ENCODE results near the gene TMEM150B. TPM values are rescaled to one million over a fixed set of nuclear protein-coding genes. Genes with fewer than 3 reads are reported as not detected.

TMEM150B gene
- polyA plus RNA-seq, 3 donors from 2014 or later: not detected

DNA sequence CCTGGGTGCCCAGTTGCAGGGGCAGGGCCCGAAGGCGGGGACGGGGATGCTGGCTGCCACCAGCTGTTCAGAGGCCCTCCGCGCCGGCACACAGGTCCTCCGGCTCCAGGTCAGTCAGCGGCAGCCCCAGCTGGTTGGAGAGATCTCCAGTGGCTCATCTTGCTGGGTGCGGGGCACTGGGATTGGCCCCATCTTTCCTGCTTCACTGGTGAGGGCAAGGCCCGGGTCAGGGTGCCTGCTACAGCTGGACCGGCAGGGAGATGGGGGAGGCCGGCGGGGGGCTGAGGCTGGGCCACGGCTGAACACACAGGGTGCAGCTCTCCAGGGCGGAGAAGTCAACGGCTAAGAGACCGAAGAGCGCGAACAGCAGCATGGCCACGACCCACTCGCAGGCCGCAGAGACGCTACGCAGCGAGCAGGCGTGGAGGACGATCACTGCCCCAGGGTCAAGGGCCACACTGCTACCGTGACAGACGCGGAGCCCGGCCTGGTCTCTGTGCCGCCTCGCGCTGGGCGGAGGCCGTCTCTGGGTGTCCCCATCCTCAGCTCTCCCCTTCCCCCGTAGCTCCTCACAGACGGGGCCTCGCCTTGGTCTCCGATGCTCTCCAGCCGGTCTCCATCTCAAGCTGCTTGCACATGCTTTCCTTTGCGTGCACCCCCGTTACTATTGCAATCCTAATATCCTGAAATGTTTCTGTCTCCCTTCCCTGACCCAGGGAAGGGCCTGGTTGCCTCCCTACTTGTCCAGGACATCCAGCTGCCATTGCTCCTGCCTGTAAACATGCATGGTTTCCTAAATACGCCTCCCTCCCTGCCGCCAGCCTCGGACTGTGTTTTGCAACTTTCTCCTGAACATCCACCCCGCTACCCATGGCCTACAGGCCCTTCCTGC, 12.3 kb downstream of the TMEM150B start:
- DNase-seq: no peak
- Mint-ChIP-seq H3K9me3 (no peaks in the 10 kb centered on the region), H3K27me3 (ENCODE audit: low read depth in 3 of 3) (peaks cover 0 to 3% (median 0%) of the 10 kb centered on the region in 3 donors), H3K4me1 (no peaks in the 10 kb centered on the region), H3K36me3 (peaks cover 0 to 10% (median 0%) of the 10 kb centered on the region in 3 donors), H3K27ac (no peak overlapping the region), H3K4me3 (no peak overlapping the region)

DNA sequence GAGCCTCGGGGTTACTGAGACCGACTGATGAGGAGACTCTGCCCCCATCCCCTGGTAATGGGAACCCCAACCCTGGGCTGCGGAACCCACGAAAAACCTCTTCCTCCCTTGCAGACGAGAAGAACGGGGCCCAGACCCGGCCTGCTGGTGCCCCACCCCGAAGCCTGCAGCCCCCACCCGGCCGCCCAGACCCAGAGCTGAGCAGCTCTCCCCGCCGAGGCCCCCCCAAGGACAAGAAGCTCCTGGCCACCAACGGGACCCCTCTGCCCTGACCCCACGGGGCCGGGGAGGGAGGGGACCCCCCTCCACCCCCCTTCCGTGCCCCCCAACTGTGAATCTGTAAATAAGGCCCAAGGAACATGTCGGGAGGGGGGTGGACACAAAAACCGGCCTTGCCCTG, 13.3 kb downstream of the TMEM150B start:
- Mint-ChIP-seq H3K36me3 (peaks cover 0 to 10% (median 0%) of the 10 kb centered on the region in 3 donors), H3K27me3 (ENCODE audit: low read depth in 3 of 3) (peaks cover 0 to 3% (median 0%) of the 10 kb centered on the region in 3 donors), H3K27ac (no peak overlapping the region), H3K9me3 (no peaks in the 10 kb centered on the region), H3K4me1 (no peaks in the 10 kb centered on the region), H3K4me3 (no peak overlapping the region)
- DNase-seq: no peak

DNA sequence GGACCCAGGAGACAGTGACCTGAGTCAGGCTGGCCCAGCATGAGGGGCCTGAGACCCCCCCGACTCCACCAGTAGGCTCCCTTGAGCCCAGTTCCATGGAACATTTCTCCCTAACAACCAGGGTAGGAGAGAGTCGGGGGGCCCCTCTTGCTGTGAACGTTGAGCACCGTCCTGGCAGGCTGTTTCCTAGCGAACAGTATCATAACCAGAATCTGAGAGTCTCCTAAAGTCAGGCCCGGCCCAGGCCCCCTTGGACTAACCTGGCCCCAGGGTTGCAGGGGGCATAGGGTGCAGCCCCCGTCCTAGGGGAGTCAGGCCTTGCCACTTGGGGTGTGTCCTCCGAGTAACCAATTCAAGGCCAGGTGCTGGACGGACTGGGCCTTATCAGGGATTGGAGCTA, 13.7 kb downstream of the TMEM150B start:
- Mint-ChIP-seq H3K4me3 (no peak overlapping the region), H3K9me3 (no peaks in the 10 kb centered on the region)
- DNase-seq: no peak

DNA sequence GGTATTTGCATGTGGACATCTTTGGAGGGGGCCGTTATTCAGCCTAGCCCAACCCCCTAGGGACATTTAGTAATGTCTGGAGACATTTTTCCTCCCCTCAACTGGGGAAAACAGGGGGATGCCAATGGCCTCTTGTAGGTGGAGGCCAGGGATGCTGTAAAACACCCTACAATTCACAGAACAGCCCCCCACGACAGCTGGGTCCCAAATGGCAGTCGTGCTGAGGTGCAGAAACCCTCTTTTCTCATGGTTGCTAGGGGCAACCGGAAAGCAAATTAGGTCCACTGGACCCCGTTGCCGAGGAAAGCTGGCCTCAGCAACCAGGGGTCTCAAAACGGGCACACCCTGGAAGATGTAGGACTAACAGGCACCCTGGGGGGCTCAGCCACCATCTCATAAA, 14.6 kb downstream of the TMEM150B start:
- no peak overlapping the region for H3K4me3 Mint-ChIP-seq

More for the DNA sequence above, 13.7 kb downstream of the TMEM150B start:
- peaks cover 0 to 10% (median 0%) of the 10 kb centered on the region in 3 donors for H3K36me3 Mint-ChIP-seq
- H3K27me3 Mint-ChIP-seq (ENCODE audit: low read depth in 3 of 3): peaks cover 0 to 3% (median 0%) of the 10 kb centered on the region in 3 donors
- no peak overlapping the region for H3K27ac Mint-ChIP-seq
- no peaks in the 10 kb centered on the region for H3K4me1 Mint-ChIP-seq

DNA sequence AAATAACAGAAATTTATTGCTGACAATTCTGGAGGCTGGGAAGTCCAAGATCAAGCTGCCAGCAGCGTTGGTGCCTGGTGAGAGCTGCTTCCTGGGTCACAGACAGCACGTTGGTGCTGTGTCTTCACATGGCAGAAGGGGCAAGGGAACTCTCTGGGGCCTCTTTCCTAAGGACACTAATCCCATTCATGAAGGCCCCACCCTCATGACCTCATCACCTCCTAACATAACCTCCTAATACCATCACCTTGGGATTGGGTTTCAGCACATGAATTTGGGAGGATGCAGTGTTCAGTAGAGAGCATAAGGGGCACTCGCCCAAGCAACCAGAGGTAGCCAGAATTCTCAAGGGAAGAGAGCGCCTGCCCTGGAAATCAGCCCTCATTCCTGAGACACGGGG, 15.7 kb downstream of the TMEM150B start:
- H3K27ac Mint-ChIP-seq: no peak overlapping the region
- no peaks in the 10 kb centered on the region for H3K9me3 Mint-ChIP-seq
- H3K4me1 Mint-ChIP-seq: no peaks in the 10 kb centered on the region
- peaks cover 0 to 2% (median 0%) of the 10 kb centered on the region in 3 donors for H3K27me3 Mint-ChIP-seq (ENCODE audit: low read depth in 3 of 3)
- H3K36me3 Mint-ChIP-seq: peaks cover 0 to 10% (median 0%) of the 10 kb centered on the region in 3 donors
- no peak overlapping the region for H3K4me3 Mint-ChIP-seq
- DNase-seq: no peak

More for the DNA sequence above, 14.6 kb downstream of the TMEM150B start:
- DNase-seq: no peak
- Mint-ChIP-seq H3K36me3 (peaks cover 0 to 10% (median 0%) of the 10 kb centered on the region in 3 donors), H3K9me3 (no peaks in the 10 kb centered on the region), H3K27ac (no peak overlapping the region), H3K27me3 (ENCODE audit: low read depth in 3 of 3) (no peaks in the 10 kb centered on the region), H3K4me1 (no peaks in the 10 kb centered on the region)

DNA sequence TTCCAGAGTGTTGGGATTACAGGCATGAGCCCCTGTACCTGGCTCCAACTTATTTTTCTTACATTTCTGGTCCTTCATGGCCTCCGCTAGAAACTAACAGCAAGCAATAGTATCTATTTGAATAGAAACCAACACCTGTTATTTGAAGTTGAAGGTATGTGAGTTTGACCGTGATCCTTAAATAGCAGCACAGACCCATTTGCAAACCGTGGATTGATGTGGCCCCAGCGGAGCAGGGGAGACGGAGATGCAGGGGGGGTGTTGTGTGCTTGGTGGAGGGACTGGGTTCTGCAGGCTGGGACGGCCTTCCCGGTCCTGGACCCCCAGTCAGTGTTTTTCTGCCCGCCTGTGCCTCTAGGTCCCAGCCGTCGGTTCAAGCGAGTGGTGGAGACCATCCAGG, 16.9 kb downstream of the TMEM150B start:
- peaks cover 0 to 2% (median 0%) of the 10 kb centered on the region in 3 donors for H3K27me3 Mint-ChIP-seq (ENCODE audit: low read depth in 3 of 3)
- no peak overlapping the region for H3K27ac Mint-ChIP-seq
- H3K9me3 Mint-ChIP-seq: no peaks in the 10 kb centered on the region
- peaks cover 0 to 5% (median 0%) of the 10 kb centered on the region in 3 donors for H3K36me3 Mint-ChIP-seq
- no peak for DNase-seq
- no peaks in the 10 kb centered on the region for H3K4me1 Mint-ChIP-seq
- H3K4me3 Mint-ChIP-seq: no peak overlapping the region

DNA sequence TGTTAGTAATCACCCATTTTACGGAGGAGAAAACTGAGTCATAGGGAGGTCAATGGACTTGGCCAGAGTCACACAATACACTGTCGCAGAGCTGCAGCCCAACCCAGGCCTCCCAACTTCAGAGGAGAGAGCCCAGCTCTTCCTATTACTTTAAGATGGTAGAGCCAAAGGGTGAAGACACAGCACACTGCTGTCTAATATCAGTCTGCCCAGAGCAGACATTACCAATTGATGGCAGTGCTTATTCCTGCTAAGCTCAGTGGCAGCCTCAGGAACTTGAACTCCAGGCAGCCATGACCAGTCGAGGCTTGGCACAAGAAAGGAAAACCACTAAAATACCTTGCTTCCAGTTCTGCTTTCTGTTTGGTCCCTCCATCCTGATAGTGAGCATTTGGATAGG, 18.4 kb downstream of the TMEM150B start:
- H3K27ac Mint-ChIP-seq: no peak overlapping the region
- no peak overlapping the region for H3K4me3 Mint-ChIP-seq
- no peaks in the 10 kb centered on the region for H3K9me3 Mint-ChIP-seq
- peaks cover 0 to 4% (median 0%) of the 10 kb centered on the region in 3 donors for H3K36me3 Mint-ChIP-seq
- no peak for DNase-seq
- H3K27me3 Mint-ChIP-seq (ENCODE audit: low read depth in 3 of 3): peaks cover 2 to 3% (median 3%) of the 10 kb centered on the region in 3 donors
- peaks cover 4 to 6% of the 10 kb centered on the region in 2 donors for H3K4me1 Mint-ChIP-seq

DNA sequence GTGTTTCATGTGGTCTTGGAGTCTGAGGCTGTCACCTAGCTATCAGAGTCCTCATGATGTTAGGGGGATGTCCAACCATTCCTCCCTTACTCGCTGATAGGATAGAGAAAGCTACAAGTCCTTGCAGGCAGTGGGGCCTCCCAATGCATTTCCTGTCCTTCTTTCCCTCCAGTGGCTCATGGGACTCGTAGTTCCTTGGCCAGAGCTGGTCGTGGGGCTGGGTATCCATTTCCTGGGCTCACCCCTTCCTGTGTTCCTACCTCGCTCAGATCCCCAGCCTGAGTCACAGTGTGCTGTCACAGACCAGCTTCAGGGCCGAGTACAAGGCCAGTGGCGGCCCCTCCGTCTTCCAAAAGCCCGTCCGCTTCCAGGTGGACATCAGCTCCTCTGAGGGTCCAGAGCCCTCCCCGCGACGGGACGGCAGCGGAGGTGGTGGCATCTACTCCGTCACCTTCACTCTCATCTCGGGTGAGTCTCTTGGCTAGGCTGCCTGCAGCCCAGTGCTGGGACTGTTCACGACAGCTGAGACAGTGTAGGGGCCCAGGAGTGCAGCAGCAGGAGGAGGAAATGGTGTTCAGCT, 19.1 kb downstream of the TMEM150B start:
- H3K9me3 Mint-ChIP-seq: no peaks in the 10 kb centered on the region
- peaks cover 11% of the 10 kb centered on the region in 2 donors for H3K4me1 Mint-ChIP-seq
- H3K27ac Mint-ChIP-seq: no peak overlapping the region
- H3K27me3 Mint-ChIP-seq (ENCODE audit: low read depth in 3 of 3): peaks cover 4 to 5% (median 5%) of the 10 kb centered on the region in 3 donors
- H3K4me3 Mint-ChIP-seq: no peak overlapping the region
- no peak for DNase-seq
- H3K36me3 Mint-ChIP-seq: peaks cover 0 to 4% (median 0%) of the 10 kb centered on the region in 3 donors

DNA sequence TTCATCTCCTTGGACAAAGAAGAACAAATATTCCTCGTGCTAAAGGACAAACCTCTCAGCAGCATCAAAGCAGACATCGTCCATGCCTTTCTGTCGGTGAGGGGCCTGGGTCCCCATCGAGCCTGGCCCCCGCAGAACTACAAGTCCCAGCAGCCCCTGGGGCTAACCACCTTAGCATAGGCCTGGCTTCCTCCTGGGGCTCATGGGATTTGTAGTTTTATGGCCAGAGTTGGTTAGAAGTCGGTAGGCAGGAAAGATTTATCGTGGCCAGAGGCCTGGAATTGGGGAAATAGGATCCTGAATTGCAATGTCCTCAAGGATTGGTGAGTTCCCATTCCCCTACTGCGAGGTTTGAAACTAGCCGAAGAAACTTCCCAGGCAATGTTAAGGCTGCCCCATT, 19.6 kb downstream of the TMEM150B start:
- no peaks in the 10 kb centered on the region for H3K9me3 Mint-ChIP-seq
- DNase-seq: peak; percentile 31 to 40 (median 32)
- peaks cover 11 to 12% of the 10 kb centered on the region in 2 donors for H3K4me1 Mint-ChIP-seq
- peaks cover 0 to 4% (median 0%) of the 10 kb centered on the region in 3 donors for H3K36me3 Mint-ChIP-seq
- H3K4me3 Mint-ChIP-seq: peak overlapping the region in 1 of 5 donors; percentile 41
- peaks cover 5 to 7% (median 5%) of the 10 kb centered on the region in 3 donors for H3K27me3 Mint-ChIP-seq (ENCODE audit: low read depth in 3 of 3)
- H3K27ac Mint-ChIP-seq: peak overlapping the region in 2 of 6 donors; percentile 20 to 32

DNA sequence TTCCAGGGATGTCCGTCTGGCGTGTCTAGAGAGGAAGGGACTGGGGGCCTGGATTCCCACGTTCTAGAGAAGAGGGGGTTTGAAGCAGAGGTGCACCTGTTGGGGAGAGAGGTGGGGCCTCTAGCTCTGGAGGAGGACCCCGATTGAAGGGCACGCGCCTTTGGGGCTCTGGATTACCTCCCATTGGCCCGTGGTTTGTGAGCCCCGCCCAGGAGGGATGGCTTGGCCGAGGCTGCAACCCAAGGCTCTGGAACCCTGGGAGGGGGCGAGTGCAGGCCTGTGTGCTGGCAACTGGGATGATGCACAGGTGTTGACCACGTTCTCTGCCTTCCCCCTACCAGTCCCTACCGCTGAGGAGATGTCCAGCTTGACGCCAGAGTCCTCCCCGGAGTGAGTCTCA, 20.2 kb downstream of the TMEM150B start:
- Mint-ChIP-seq H3K36me3 (no peaks in the 10 kb centered on the region), H3K9me3 (no peaks in the 10 kb centered on the region), H3K27ac (no peak overlapping the region), H3K4me1 (peaks cover 11 to 12% of the 10 kb centered on the region in 2 donors), H3K4me3 (no peak overlapping the region), H3K27me3 (ENCODE audit: low read depth in 3 of 3) (peaks cover 5 to 7% (median 5%) of the 10 kb centered on the region in 3 donors)
- no peak for DNase-seq

DNA sequence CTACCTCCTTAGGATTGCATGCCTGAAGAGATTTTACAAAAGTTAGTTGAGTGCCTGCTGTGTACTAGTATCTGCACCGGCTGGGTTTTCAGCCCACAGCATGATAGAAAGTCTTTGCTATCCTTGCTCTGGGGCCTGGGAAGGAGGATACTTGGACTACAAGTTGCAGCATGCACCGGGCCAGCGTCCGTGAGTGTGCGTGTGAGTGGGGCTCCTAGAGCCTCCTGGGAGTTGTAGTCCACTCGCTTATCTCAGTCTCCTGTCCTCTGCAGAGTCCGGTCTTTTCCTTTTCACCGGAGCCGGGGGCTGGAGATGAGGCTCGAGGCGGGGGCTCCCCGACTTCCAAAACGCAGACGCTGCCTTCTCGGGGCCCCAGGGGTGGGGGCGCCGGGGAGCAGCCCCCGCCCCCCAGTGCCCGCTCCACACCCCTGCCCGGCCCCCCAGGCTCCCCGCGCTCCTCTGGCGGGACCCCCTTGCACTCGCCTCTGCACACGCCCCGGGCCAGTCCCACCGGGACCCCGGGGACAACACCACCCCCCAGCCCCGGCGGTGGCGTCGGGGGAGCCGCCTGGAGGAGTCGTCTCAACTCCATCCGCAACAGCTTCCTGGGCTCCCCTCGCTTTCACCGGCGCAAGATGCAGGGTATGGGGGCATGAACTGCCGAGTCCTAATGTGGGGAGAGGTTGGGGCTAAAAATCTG, 20.7 kb downstream of the TMEM150B start:
- Mint-ChIP-seq H3K27ac (no peak overlapping the region), H3K4me1 (peaks cover 11 to 12% of the 10 kb centered on the region in 2 donors), H3K9me3 (no peaks in the 10 kb centered on the region), H3K36me3 (no peaks in the 10 kb centered on the region), H3K27me3 (ENCODE audit: low read depth in 3 of 3) (peaks cover 5 to 7% (median 5%) of the 10 kb centered on the region in 3 donors), H3K4me3 (no peak overlapping the region)
- DNase-seq: no peak

DNA sequence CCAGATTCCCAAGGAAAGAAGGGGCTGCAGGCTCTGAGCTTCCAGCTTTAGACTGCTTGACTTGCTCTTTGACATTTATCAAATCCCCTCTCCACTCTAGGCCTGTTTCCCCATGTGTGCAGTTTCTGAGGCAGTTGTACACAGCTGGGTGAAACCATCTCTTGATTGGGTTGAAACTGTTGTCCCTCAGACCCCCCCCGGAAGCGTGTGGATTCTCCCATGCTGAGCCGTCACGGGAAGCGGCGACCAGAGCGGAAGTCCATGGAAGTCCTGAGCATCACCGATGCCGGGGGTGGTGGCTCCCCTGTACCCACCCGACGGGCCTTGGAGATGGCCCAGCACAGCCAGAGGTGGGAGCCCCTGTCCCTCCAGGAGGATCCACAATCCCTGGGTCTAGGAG, 21.7 kb downstream of the TMEM150B start:
- H3K4me1 Mint-ChIP-seq: peaks cover 11 to 12% of the 10 kb centered on the region in 2 donors
- peaks cover 5 to 7% (median 5%) of the 10 kb centered on the region in 3 donors for H3K27me3 Mint-ChIP-seq (ENCODE audit: low read depth in 3 of 3)
- DNase-seq: no peak
- H3K36me3 Mint-ChIP-seq: no peaks in the 10 kb centered on the region
- no peaks in the 10 kb centered on the region for H3K9me3 Mint-ChIP-seq
- H3K4me3 Mint-ChIP-seq: no peak overlapping the region
- no peak overlapping the region for H3K27ac Mint-ChIP-seq

DNA sequence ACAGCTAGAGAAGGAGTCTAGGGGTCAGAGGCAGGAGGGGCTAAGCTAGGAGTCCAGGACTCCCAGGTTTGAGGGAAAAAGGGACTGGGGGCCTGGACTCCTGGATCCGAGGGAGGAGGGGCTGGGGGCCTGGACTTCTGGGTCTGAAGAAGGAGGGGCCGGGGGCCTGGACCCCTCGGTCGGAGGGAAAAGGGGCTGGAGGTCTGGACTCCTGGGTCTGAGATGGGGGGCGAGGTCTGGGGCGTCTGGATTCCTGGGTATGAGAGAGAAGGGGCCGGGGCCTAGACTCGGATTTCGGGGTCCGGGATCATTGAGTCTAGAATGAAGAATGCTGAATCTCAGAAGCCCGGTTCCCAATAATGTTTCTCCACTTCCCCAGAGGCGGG, 22.8 kb downstream of the TMEM150B start:
- Mint-ChIP-seq H3K36me3 (no peaks in the 10 kb centered on the region), H3K4me3 (peak overlapping the region; percentile 87 to 95 (median 91)), H3K27me3 (ENCODE audit: low read depth in 3 of 3) (peaks cover 5 to 7% (median 5%) of the 10 kb centered on the region in 3 donors), H3K9me3 (no peaks in the 10 kb centered on the region), H3K4me1 (peaks cover 11 to 12% of the 10 kb centered on the region in 2 donors), H3K27ac (peak overlapping the region; percentile 80 to 94 (median 88))
- DNase-seq: no peak

Data from immature natural killer cell (primary cell).